ENCODE results near the gene CELF2.

DNA sequence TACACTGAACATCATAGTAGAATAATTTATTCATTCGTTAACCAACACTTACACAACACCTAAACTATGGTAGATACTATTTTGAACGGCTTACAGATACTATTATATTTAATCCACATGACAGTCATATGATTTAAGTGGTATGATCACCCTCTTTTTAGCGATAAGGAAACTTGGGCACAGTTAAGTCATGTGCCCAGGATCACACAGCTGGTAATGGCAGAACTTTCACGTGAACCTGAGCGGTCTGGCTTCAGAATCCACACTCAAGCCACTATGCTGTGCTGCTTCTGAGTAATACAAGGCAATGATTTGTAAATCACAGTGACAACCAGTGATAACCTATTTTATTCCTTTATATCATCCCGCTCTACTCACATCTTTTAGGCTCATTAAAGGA is 99.1 kb downstream of the CELF2 start:
- TF ChIP-seq, protein P1, sequence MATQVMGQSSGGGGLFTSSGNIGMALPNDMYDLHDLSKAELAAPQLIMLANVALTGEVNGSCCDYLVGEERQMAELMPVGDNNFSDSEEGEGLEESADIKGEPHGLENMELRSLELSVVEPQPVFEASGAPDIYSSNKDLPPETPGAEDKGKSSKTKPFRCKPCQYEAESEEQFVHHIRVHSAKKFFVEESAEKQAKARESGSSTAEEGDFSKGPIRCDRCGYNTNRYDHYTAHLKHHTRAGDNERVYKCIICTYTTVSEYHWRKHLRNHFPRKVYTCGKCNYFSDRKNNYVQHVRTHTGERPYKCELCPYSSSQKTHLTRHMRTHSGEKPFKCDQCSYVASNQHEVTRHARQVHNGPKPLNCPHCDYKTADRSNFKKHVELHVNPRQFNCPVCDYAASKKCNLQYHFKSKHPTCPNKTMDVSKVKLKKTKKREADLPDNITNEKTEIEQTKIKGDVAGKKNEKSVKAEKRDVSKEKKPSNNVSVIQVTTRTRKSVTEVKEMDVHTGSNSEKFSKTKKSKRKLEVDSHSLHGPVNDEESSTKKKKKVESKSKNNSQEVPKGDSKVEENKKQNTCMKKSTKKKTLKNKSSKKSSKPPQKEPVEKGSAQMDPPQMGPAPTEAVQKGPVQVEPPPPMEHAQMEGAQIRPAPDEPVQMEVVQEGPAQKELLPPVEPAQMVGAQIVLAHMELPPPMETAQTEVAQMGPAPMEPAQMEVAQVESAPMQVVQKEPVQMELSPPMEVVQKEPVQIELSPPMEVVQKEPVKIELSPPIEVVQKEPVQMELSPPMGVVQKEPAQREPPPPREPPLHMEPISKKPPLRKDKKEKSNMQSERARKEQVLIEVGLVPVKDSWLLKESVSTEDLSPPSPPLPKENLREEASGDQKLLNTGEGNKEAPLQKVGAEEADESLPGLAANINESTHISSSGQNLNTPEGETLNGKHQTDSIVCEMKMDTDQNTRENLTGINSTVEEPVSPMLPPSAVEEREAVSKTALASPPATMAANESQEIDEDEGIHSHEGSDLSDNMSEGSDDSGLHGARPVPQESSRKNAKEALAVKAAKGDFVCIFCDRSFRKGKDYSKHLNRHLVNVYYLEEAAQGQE (IDR thresholded peaks at IDR 0.05; ENCODE audit: insufficient read depth in 1 of 2, low read depth in 2 of 2, low read length in 2 of 2) = no peak
- no peak for TF ChIP-seq POLR2AphosphoS5 (IDR thresholded peaks at IDR 0.05; ENCODE audit: low read depth, low read length)
- TF ChIP-seq SIN3A (IDR thresholded peaks at IDR 0.05; ENCODE audit: borderline replicate concordance, insufficient read depth, low read length) = no peak
- TF ChIP-seq TAF1 (IDR thresholded peaks at IDR 0.05; ENCODE audit: borderline replicate concordance, insufficient read depth, low read length) = no peak
- TF ChIP-seq FOXP2 (optimal IDR thresholded peaks at IDR 0.05; ENCODE audit: borderline replicate concordance, extremely low read depth, extremely low read length, insufficient read depth) = no peak

Measured in PFSK-1 (cell line).